ENCODE measurements around the gene OFD1. TPM values are rescaled to one million over a fixed set of nuclear protein-coding genes. Genes with fewer than 3 reads are reported as not detected.

The OFD1 gene, protein sequence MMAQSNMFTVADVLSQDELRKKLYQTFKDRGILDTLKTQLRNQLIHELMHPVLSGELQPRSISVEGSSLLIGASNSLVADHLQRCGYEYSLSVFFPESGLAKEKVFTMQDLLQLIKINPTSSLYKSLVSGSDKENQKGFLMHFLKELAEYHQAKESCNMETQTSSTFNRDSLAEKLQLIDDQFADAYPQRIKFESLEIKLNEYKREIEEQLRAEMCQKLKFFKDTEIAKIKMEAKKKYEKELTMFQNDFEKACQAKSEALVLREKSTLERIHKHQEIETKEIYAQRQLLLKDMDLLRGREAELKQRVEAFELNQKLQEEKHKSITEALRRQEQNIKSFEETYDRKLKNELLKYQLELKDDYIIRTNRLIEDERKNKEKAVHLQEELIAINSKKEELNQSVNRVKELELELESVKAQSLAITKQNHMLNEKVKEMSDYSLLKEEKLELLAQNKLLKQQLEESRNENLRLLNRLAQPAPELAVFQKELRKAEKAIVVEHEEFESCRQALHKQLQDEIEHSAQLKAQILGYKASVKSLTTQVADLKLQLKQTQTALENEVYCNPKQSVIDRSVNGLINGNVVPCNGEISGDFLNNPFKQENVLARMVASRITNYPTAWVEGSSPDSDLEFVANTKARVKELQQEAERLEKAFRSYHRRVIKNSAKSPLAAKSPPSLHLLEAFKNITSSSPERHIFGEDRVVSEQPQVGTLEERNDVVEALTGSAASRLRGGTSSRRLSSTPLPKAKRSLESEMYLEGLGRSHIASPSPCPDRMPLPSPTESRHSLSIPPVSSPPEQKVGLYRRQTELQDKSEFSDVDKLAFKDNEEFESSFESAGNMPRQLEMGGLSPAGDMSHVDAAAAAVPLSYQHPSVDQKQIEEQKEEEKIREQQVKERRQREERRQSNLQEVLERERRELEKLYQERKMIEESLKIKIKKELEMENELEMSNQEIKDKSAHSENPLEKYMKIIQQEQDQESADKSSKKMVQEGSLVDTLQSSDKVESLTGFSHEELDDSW
- 14.7 and 28.1 TPM in 2 replicates for total RNA-seq

DNA sequence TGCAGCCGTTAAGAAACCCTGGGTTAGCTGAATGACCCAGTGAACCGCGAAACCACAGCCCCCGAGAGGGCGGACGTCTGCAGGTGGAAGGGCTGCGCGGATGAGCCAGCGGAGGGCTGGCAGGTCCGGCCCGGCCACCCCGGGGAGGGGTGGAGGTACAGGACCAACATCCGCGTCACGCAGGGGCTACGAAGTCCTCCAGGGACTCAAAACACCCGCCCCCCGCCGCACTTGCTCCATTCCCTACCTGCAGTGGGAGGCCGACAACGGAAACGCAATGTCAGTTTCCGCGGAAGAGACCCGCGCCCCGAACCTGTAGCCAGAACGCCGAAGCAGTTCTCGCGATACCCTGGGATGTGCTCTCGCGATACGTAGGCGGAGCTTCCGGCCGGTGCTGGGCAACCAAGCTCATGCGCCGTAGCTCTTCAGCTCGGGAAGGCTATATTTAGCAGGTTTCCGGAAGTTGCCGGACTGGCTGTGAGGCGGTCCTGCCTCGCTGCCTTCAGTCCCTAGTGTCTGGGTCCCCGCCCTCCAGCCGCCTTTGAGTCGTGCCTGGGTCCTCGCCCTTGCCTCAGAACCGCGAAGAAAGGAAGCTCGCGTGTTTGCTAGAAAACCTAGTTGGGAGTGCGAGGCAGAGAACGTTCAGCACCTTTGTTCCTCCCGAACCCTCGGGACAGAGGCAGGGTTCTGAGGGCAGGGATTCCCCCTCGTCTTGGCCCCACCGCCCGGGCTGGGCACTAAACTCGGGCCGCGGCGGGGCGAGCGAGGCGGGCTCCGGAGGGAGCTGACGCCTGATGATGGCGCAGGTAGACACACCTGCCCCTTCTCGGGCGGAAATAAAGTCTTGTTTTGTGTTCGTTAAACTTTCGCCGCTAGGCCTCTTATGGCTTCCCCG is at the start of gene OFD1, which contains the start of gene TRAPPC2:
Gene OFD1, plus strand, starts transcription at position 471 of the 895 bp plus-strand sequence. Its CDS starts 324 bp downstream, at position 795.
Gene TRAPPC2, minus strand, starts transcription at position 343 of the 895 bp plus-strand sequence. CDS start 14,657 bp downstream, outside the sequence.

DNA sequence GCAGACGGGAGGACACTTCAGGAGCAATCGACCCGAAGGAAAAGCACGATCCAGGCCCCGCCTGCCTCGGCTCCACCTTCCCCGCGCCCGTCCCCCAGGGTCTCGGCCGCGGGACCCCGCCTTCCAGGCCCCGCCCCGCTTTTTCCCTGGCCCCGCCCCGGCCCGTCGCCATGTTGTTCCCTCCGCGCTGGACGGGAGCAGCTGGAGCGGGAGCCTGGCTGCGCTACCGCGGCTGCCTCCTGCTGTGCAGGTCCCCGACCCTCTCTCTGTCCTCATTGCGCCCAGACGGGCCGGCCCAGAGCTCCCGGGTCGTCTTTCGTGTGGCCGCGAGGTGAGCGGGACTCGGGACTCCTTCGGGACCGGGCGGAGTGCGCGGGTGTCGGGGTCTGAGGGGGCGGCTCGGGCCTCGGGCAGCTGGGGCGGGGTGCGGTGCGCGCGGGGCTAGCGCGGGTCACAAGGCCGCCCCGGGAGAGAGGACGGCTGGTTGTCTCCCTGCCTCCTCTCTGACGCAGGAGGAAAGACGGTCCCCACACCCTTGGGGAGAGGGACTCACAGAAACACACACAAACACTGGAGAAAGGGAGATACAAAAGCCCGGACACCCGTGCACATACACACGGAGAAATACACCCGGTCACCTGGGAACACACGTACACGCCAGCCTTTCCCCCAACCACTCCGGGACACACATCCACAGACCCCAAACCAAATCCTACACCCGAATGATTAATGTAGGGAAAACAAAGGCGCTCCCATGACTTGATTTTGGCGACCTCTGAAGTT is 45.4 kb upstream of the OFD1 start, which contains the start of gene RAB9A:
Gene RAB9A, plus strand, starts transcription at position 171 of the 783 bp plus-strand sequence. CDS start 19,619 bp downstream, outside the sequence.

DNA sequence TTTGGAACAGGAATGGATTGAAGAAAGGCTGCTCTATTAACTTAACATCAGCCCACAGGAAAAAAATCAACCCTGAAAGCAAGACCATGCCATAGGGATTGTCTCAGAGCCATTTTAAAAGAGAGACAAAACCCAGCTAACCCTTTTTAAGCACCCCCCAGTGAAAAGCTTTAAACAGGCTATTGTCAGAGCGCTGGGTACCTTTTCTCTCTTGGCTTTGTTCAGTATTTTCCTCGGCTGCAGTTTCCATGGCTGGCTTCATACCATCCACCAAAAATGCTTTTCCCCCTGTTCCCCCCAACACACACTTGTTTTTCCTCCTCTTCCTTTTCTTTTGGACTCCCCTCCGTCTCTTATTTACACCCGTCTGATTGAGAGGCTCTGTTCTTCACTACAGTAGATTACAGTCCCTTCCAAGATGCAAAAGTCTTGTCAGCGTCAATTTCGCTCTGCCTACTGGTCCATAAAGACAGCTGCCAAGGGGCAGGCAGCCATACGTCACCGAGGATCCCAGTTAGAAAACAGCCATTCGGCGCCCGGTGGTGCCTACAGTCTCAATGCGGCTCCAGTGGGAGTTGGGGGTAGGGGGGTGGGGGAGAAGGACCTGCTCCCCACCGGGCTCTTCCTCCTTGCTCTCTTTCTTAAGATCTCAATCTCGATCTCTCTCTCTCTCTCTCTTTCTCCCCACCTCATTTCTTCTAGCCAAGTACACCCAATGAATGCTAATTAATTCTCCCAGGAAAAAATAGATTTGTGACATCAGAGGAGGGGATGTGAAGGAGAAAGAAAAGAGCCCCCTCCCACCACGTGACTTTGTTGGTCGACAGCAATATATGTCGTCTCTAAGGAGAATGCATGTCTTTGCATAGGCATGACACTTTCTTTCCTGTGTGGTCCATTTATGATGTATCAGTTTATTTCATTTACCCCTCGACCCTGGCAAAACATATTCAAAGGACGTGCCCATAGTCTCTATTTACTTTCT is 82.4 kb downstream of the OFD1 start, which contains the start of gene GPM6B:
Gene GPM6B, minus strand, starts transcription at position 451 of the 985 bp plus-strand sequence. Its CDS starts 189 bp downstream, at position 262.

Other genes with a start within 250 kb of the OFD1 start
- gene EGFL6, start 165.1 kb upstream of the OFD1 start, total RNA-seq, result under 0.01 and 1.00 TPM in 2 replicates
- gene TCEANC, start 81.6 kb upstream of the OFD1 start, total RNA-seq, result 2.4 and 2.8 TPM in 2 replicates
- 48.8 and 54.3 TPM in 2 replicates for gene RAB9A, start 45.6 kb upstream of the OFD1 start, total RNA-seq
- gene TRAPPC2, start 128 bp upstream of the OFD1 start, total RNA-seq, result 13.7 and 28.5 TPM in 2 replicates
- 0.34 and 0.36 TPM in 2 replicates for gene GPM6B, start 82.3 kb downstream of the OFD1 start, total RNA-seq